GM12878 (cell line): ENCODE data around the gene BAG3. TPM values are rescaled to one million over a fixed set of nuclear protein-coding genes. Genes with fewer than 3 reads are reported as not detected.

ENCODE experiments used
- BACH1 ChIP-seq: fragments of 450-650 bp; IDR thresholded peaks from 2 replicates; pipeline ENCODE4 v1.6.1; 2017; ENCODE audit warnings: mild to moderate bottlenecking, borderline replicate concordance
- CEBPZ ChIP-seq: fragments of 150-350 bp; IDR thresholded peaks from 2 replicates; pipeline ENCODE4 v1.6.1; 2016; ENCODE audit warnings: low read depth, low read length
- ETV6 ChIP-seq, 2 experiments: fragments of 450-650 bp in 1 of 2; IDR thresholded peaks in 1 of 2; conservative IDR thresholded peaks in 1 of 2; 2 replicates each; pipeline ENCODE4 v1.6.1; 2014; ENCODE audit warnings: antibody characterized with exemption in 1 of 2, borderline replicate concordance in 1 of 2, low read depth in 1 of 2, mild to moderate bottlenecking in 1 of 2, moderate library complexity in 1 of 2
- JUNB ChIP-seq: IDR thresholded peaks from 2 replicates; pipeline ENCODE4 v1.6.1; 2016; ENCODE audit warnings: antibody characterized with exemption, mild to moderate bottlenecking
- NFXL1 ChIP-seq: fragments of 450-650 bp; IDR thresholded peaks from 2 replicates; pipeline ENCODE4 v1.6.1; 2017; ENCODE audit warnings: antibody characterized with exemption, mild to moderate bottlenecking, borderline replicate concordance
- NKRF ChIP-seq: fragments of 450-650 bp; conservative IDR thresholded peaks from 2 replicates; pipeline ENCODE4 v1.6.1; 2017; ENCODE audit warnings: mild to moderate bottlenecking, moderate library complexity
- POLR2AphosphoS2 ChIP-seq: IDR thresholded peaks from 2 replicates; pipeline ENCODE4 v1.6.1; 2011; ENCODE audit warnings: low read depth, mild to moderate bottlenecking, low read length, improper control_type of control experiment, moderate library complexity
- POU2F2 ChIP-seq: IDR thresholded peaks from 3 replicates; pipeline ENCODE4 v1.6.1; 2011; ENCODE audit warnings: low read depth, mild to moderate bottlenecking, low read length, borderline replicate concordance
- RELA ChIP-seq: fragments of 450-650 bp; IDR thresholded peaks from 2 replicates; pipeline ENCODE4 v1.8.0; 2014; ENCODE audit warnings: borderline replicate concordance; ENCODE audit not compliant: partially characterized antibody
- SP1 ChIP-seq: IDR thresholded peaks from one replicate; pipeline ENCODE4 v1.6.1; 2011; ENCODE audit warnings: low read depth, low read length
- TAF1 ChIP-seq: IDR thresholded peaks from 2 replicates; pipeline ENCODE4 v1.6.1; 2011; ENCODE audit warnings: mild to moderate bottlenecking, low read depth, low read length, borderline replicate concordance
- TARDBP ChIP-seq: IDR thresholded peaks from 2 replicates; pipeline ENCODE4 v1.6.1; 2016; ENCODE audit warnings: borderline replicate concordance
- polyA plus RNA-seq, 11 experiments: library from polyadenylated mRNA; depleted of rRNA in 4 of 11; unstranded in 6 of 11; stranded (reverse) in 5 of 11; fragments of >200 nt; fragmentation: Nextera tagmentation in 4 of 11; fragmentation: Illumina TruSeq in 1 of 11; extraction: Ambion mirVana in 4 of 11; extraction: Trizol in 1 of 11; gene quantifications; 1 replicate in 1 of 11; 2 replicates in 10 of 11; pipeline versions ENCODE4 v1.2.1 to v1.2.3, GENCODE V29; 2011 to 2016; ENCODE audit warnings: inconsistent platforms in 2 of 11, missing spikeins in 2 of 11, low read depth in 1 of 11
- total RNA-seq, 4 experiments: library from RNA; depleted of rRNA in 3 of 4; stranded (reverse); fragments of >200 nt in 3 of 4; fragmentation: Illumina TruSeq in 1 of 4; extraction: Trizol in 1 of 4; gene quantifications; 2 replicates each; pipeline versions ENCODE4 v1.2.1 to v1.2.3, GENCODE V29; 2013 to 2021

The BAG3 gene
- total and polyA plus RNA-seq, 10 of the 15 experiments (the other 5 are each of a cell fraction or from before 2014, with no cell fraction given) = 0.71 to 14.1 (median 4.3) TPM

GRCh38 chr10:119650692-119651513 lies at the start of gene BAG3 (continued):
- peak; percentile 80; the same call in 1 of the 2 replicates for TF ChIP-seq POLR2AphosphoS2
- 0 out of 2 replicates have a peak, but pooled peaks have one; percentile 43 for TF ChIP-seq BACH1
- TF ChIP-seq SP1 = no peak
- peak in 1 of 2 experiments; percentile 43; a peak in 1 of 4 replicates for TF ChIP-seq ETV6 (conservative IDR thresholded peaks at IDR 0.05 in 1 of 2, IDR thresholded peaks at IDR 0.05 in 1 of 2; ENCODE audit: borderline replicate concordance in 1 of 2, low read depth in 1 of 2)
- peak; percentile 66; the same call in 1 of the 2 replicates for TF ChIP-seq TAF1
- TF ChIP-seq NKRF = peak; percentile 71
- TF ChIP-seq POU2F2 = peak; percentile 29; the same call in 1 of the 3 replicates
- TF ChIP-seq NFXL1 = peak; percentile 89
- no peak for TF ChIP-seq CEBPZ
- TF ChIP-seq JUNB = no peak
- peak; percentile 33 for TF ChIP-seq RELA
- TF ChIP-seq TARDBP = no peak
